HepG2 (cell line): Measurements from ENCODE around the gene CCDC38.

Experiments used
- ATF2 ChIP-seq: sonication (generic); formaldehyde crosslinking; IDR thresholded peaks from 2 replicates; pipeline ENCODE4 v1.4.0; 2020; ENCODE audit warnings: missing genetic modification reagents
- CTCF ChIP-seq: sonication (generic); formaldehyde crosslinking; IDR thresholded peaks from 2 replicates; pipeline ENCODE4 v1.5.0; 2020; ENCODE audit warnings: mild to moderate bottlenecking, missing genetic modification reagents, moderate library complexity
- ETV5 ChIP-seq: IDR thresholded peaks from 2 replicates; pipeline ENCODE4 v1.6.1; 2018; ENCODE audit warnings: missing biosample characterization, missing genetic modification reagents, inconsistent platforms, borderline replicate concordance
- FOXJ3 ChIP-seq: sonication (generic); formaldehyde crosslinking; IDR thresholded peaks from 2 replicates; pipeline ENCODE4 v1.4.0; 2020; ENCODE audit warnings: missing genetic modification reagents, mild to moderate bottlenecking, borderline replicate concordance
- JUNB ChIP-seq: sonication (generic); formaldehyde crosslinking; IDR thresholded peaks from 2 replicates; pipeline ENCODE4 v1.8.0; 2022; ENCODE audit warnings: missing genetic modification reagents, mild to moderate bottlenecking, borderline replicate concordance
- MYC ChIP-seq: sonication (generic); formaldehyde crosslinking; IDR thresholded peaks from 2 replicates; pipeline ENCODE4 v1.9.0; 2021; ENCODE audit warnings: missing genetic modification reagents, borderline replicate concordance
- POLR2A ChIP-seq, 2 experiments: IDR thresholded peaks; 2 replicates each; pipeline ENCODE4 v1.6.1; 2011; ENCODE audit warnings: low read depth in 2 of 2, low read length in 2 of 2, mild to moderate bottlenecking in 1 of 2, moderate library complexity in 1 of 2; ENCODE audit not compliant: insufficient read depth in 1 of 2
- SMC3 ChIP-seq: IDR thresholded peaks from 2 replicates; pipeline ENCODE4 v1.6.1; 2011; ENCODE audit warnings: low read length, improper control_type of control experiment
- TCF7 ChIP-seq: sonication (generic); IDR thresholded peaks from 2 replicates; pipeline ENCODE4 v1.6.1; 2016; ENCODE audit warnings: antibody characterized with exemption, low read depth
- ZNF326 ChIP-seq: sonication (generic); formaldehyde crosslinking; IDR thresholded peaks from 2 replicates; pipeline ENCODE4 v1.4.0; 2020; ENCODE audit warnings: missing genetic modification reagents, borderline replicate concordance
- ZNF839 ChIP-seq: sonication (generic); formaldehyde crosslinking; IDR thresholded peaks from 2 replicates; pipeline ENCODE4 v1.4.0; 2020; ENCODE audit warnings: missing genetic modification reagents, mild to moderate bottlenecking, borderline replicate concordance

GRCh38 chr12:95908573-95908972 is 33.8 kb downstream of the CCDC38 start:
- no peak for TF ChIP-seq CTCF (CRISPR knock-in tag)
- TF ChIP-seq SMC3: no peak
- no peak for TF ChIP-seq MYC (CRISPR knock-in tag)
- no peak for TF ChIP-seq ZNF839 (CRISPR knock-in tag)
- no peak for TF ChIP-seq POLR2A (IDR thresholded peaks at IDR 0.05; ENCODE audit: insufficient read depth in 1 of 2, low read depth in 2 of 2, low read length in 2 of 2)
- no peak for TF ChIP-seq ZNF326 (CRISPR knock-in tag)
- TF ChIP-seq TCF7: no peak
- no peak for TF ChIP-seq ETV5 (CRISPR knock-in tag)
- TF ChIP-seq FOXJ3 (CRISPR knock-in tag): no peak
- no peak for TF ChIP-seq ATF2 (CRISPR knock-in tag)
- TF ChIP-seq JUNB (CRISPR knock-in tag): no peak
